DND-41 (cell line): ENCODE results near the gene IQGAP2.

Experiments used
- ATAC-seq: fragments of 200-7000 bp; cut with Tn5 transposase; 3 replicates; pipeline ENCODE4 v1.9.1; 2021; ENCODE audit warnings: low read depth; ENCODE audit not compliant: insufficient read depth
- DNase-seq: peaks from one replicate; pipeline ENCODE4 v3.0.0-alpha.2; 2020
- H2AFZ ChIP-seq: 2 replicates; pipeline ENCODE4 v1.6.0; 2012; ENCODE audit warnings: low read depth, low read length
- H3K27ac ChIP-seq: 2 replicates; pipeline ENCODE4 v1.5.1; 2012; ENCODE audit warnings: low read length, inconsistent platforms
- H3K27me3 ChIP-seq: fragments of 200-600 bp; sonication (generic); 2 replicates; pipeline ENCODE4 v1.6.0; 2012; ENCODE audit warnings: low read length, mild to moderate bottlenecking, inconsistent platforms; ENCODE audit not compliant: insufficient read depth, poor library complexity
- H3K36me3 ChIP-seq: 2 replicates; pipeline ENCODE4 v1.5.1; 2012; ENCODE audit warnings: low read length, inconsistent platforms; ENCODE audit not compliant: insufficient read depth
- H3K4me1 ChIP-seq: 2 replicates; pipeline ENCODE4 v1.5.1; 2012; ENCODE audit warnings: mild to moderate bottlenecking, low read length; ENCODE audit not compliant: insufficient read depth
- H3K4me2 ChIP-seq: 2 replicates; pipeline ENCODE4 v1.6.0; 2012; ENCODE audit warnings: mild to moderate bottlenecking, moderate library complexity, low read length, inconsistent platforms; ENCODE audit not compliant: insufficient read depth
- H3K4me3 ChIP-seq, 2 experiments: fragments of 200-600 bp in 1 of 2; shearing (Covaris generic) in 1 of 2; 2 replicates each; pipeline ENCODE4 v1.5.1; 2012 to 2016; ENCODE audit warnings: inconsistent platforms in 2 of 2, low read length in 2 of 2, mild to moderate bottlenecking in 2 of 2, low read depth in 1 of 2, moderate library complexity in 1 of 2
- H3K79me2 ChIP-seq: 2 replicates; pipeline ENCODE4 v1.6.0; 2012; ENCODE audit warnings: low read length, inconsistent platforms; ENCODE audit not compliant: insufficient read depth
- H3K9ac ChIP-seq: 2 replicates; pipeline ENCODE4 v1.6.0; 2012; ENCODE audit warnings: low read depth, mild to moderate bottlenecking, inconsistent platforms, low read length, moderate library complexity
- H3K9me3 ChIP-seq: 2 replicates; pipeline ENCODE4 v1.5.1; 2012; ENCODE audit warnings: low read length, moderate library complexity, mild to moderate bottlenecking, inconsistent platforms; ENCODE audit not compliant: insufficient read depth, severe bottlenecking
- H4K20me1 ChIP-seq: 2 replicates; pipeline ENCODE4 v1.6.0; 2012; ENCODE audit warnings: low read length; ENCODE audit not compliant: insufficient read depth
- EZH2 ChIP-seq: IDR thresholded peaks from 3 replicates; pipeline ENCODE4 v1.6.1; 2012; ENCODE audit warnings: borderline replicate concordance, low read depth, mild to moderate bottlenecking, moderate library complexity, low read length, inconsistent platforms; ENCODE audit not compliant: severe bottlenecking
- TF ChIP-seq, protein P1 (sequence below): IDR thresholded peaks from 2 replicates; pipeline ENCODE4 v1.5.1; 2012; ENCODE audit warnings: borderline replicate concordance, low read length, moderate library complexity, mild to moderate bottlenecking; ENCODE audit not compliant: poor library complexity, severe bottlenecking; ENCODE audit errors: extremely low read depth

The IQGAP2 gene

GRCh38 chr5:76742583-76742982 is 339.5 kb downstream of the IQGAP2 start:
- H4K20me1 ChIP-seq = no peaks in the 10 kb centered on the region
- H3K27me3 ChIP-seq = no peaks in the 10 kb centered on the region
- H3K4me3 ChIP-seq = no peak overlapping the region
- H3K9me3 ChIP-seq = no peaks in the 10 kb centered on the region
- no peak overlapping the region for H2AFZ ChIP-seq
- no peak for ATAC-seq
- no peak overlapping the region for H3K27ac ChIP-seq
- DNase-seq = no peak
- no peak overlapping the region for H3K4me2 ChIP-seq
- no peak overlapping the region for H3K9ac ChIP-seq
- TF ChIP-seq, protein P1, sequence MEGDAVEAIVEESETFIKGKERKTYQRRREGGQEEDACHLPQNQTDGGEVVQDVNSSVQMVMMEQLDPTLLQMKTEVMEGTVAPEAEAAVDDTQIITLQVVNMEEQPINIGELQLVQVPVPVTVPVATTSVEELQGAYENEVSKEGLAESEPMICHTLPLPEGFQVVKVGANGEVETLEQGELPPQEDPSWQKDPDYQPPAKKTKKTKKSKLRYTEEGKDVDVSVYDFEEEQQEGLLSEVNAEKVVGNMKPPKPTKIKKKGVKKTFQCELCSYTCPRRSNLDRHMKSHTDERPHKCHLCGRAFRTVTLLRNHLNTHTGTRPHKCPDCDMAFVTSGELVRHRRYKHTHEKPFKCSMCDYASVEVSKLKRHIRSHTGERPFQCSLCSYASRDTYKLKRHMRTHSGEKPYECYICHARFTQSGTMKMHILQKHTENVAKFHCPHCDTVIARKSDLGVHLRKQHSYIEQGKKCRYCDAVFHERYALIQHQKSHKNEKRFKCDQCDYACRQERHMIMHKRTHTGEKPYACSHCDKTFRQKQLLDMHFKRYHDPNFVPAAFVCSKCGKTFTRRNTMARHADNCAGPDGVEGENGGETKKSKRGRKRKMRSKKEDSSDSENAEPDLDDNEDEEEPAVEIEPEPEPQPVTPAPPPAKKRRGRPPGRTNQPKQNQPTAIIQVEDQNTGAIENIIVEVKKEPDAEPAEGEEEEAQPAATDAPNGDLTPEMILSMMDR = no peak
- TF ChIP-seq EZH2 = no peak
- H3K36me3 ChIP-seq = no peaks in the 10 kb centered on the region
- no peaks in the 10 kb centered on the region for H3K4me1 ChIP-seq
- no peaks in the 10 kb centered on the region for H3K79me2 ChIP-seq

- TF ChIP-seq EZH2 = no peak
- TF ChIP-seq, protein P1 = no peak
- no peaks in the 10 kb centered on the region for H3K9me3 ChIP-seq
- no peaks in the 10 kb centered on the region for H3K79me2 ChIP-seq
- no peak overlapping the region for H3K4me3 ChIP-seq
- no peaks in the 10 kb centered on the region for H4K20me1 ChIP-seq
- H3K4me1 ChIP-seq = no peaks in the 10 kb centered on the region
- no peak overlapping the region for H2AFZ ChIP-seq
- H3K4me2 ChIP-seq = no peak overlapping the region
- H3K27me3 ChIP-seq = no peaks in the 10 kb centered on the region
- no peak for ATAC-seq
- H3K27ac ChIP-seq = no peak overlapping the region
- H3K36me3 ChIP-seq = no peaks in the 10 kb centered on the region
- H3K9ac ChIP-seq = no peak overlapping the region
- no peak for DNase-seq
These were observed 341.5 kb downstream of the IQGAP2 start for GRCh38 chr5:76744632-76745031.

GRCh38 chr5:76745670-76746069 is 342.6 kb downstream of the IQGAP2 start:
- H3K9ac ChIP-seq = no peak overlapping the region
- no peaks in the 10 kb centered on the region for H3K27me3 ChIP-seq
- H3K4me2 ChIP-seq = no peak overlapping the region
- no peaks in the 10 kb centered on the region for H3K9me3 ChIP-seq
- no peak overlapping the region for H2AFZ ChIP-seq
- H3K4me3 ChIP-seq = no peak overlapping the region
- ATAC-seq (no peak), DNase-seq (no peak)
- no peaks in the 10 kb centered on the region for H3K79me2 ChIP-seq
- TF ChIP-seq EZH2 = no peak
- TF ChIP-seq, protein P1 = no peak
- H3K27ac ChIP-seq = no peak overlapping the region
- H3K36me3 ChIP-seq = no peaks in the 10 kb centered on the region
- no peaks in the 10 kb centered on the region for H3K4me1 ChIP-seq
- no peaks in the 10 kb centered on the region for H4K20me1 ChIP-seq

- H3K4me1 ChIP-seq = no peaks in the 10 kb centered on the region
- no peak for DNase-seq
- H3K79me2 ChIP-seq = no peaks in the 10 kb centered on the region
- H2AFZ ChIP-seq = no peak overlapping the region
- no peak overlapping the region for H3K9ac ChIP-seq
- no peaks in the 10 kb centered on the region for H3K9me3 ChIP-seq
- no peak overlapping the region for H3K4me3 ChIP-seq
- H3K4me2 ChIP-seq = no peak overlapping the region
- H4K20me1 ChIP-seq = no peaks in the 10 kb centered on the region
- no peaks in the 10 kb centered on the region for H3K27me3 ChIP-seq
- TF ChIP-seq, protein P1 = no peak
- no peak for TF ChIP-seq EZH2
- H3K36me3 ChIP-seq = no peaks in the 10 kb centered on the region
- no peak for ATAC-seq
- no peak overlapping the region for H3K27ac ChIP-seq
These were observed 343.6 kb downstream of the IQGAP2 start for GRCh38 chr5:76746677-76747076.
